HEK293 (cell line): ENCODE data around the gene ZNF311.

ENCODE experiments used
- ZBTB7A ChIP-seq: fragments of 450-650 bp; formaldehyde crosslinking; IDR thresholded peaks from 2 replicates; pipeline ENCODE4 v1.5.1; 2016; ENCODE audit warnings: low read depth, missing biosample characterization, missing genetic modification characterization
- ZNF394 ChIP-seq: fragments of 450-650 bp; formaldehyde crosslinking; IDR thresholded peaks from 2 replicates; pipeline ENCODE4 v1.5.1; 2016; ENCODE audit warnings: missing biosample characterization, missing genetic modification characterization, mild to moderate bottlenecking, moderate library complexity, borderline replicate concordance
- TF ChIP-seq, protein P1 (sequence below): fragments of 450-650 bp; formaldehyde crosslinking; IDR thresholded peaks from 2 replicates; pipeline ENCODE4 v1.5.1; 2016; ENCODE audit warnings: missing biosample characterization, missing genetic modification characterization
- TF ChIP-seq, protein P2 (sequence below): fragments of 450-650 bp; formaldehyde crosslinking; IDR thresholded peaks from 2 replicates; pipeline ENCODE4 v1.5.1; 2016; ENCODE audit warnings: missing biosample characterization, missing genetic modification characterization, low read depth
- TF ChIP-seq, protein P3 (sequence below): fragments of 450-650 bp; formaldehyde crosslinking; IDR thresholded peaks from 2 replicates; pipeline ENCODE4 v1.5.1; 2016; ENCODE audit warnings: missing biosample characterization, missing genetic modification characterization
- TF ChIP-seq, protein P4 (sequence below): fragments of 450-650 bp; formaldehyde crosslinking; IDR thresholded peaks from 2 replicates; pipeline ENCODE4 v1.5.1; 2016; ENCODE audit warnings: missing biosample characterization, missing genetic modification characterization
- TF ChIP-seq, protein P5 (sequence below): fragments of 450-650 bp; formaldehyde crosslinking; IDR thresholded peaks from 2 replicates; pipeline ENCODE4 v1.5.1; 2016; ENCODE audit warnings: missing biosample characterization, missing genetic modification characterization

DNA sequence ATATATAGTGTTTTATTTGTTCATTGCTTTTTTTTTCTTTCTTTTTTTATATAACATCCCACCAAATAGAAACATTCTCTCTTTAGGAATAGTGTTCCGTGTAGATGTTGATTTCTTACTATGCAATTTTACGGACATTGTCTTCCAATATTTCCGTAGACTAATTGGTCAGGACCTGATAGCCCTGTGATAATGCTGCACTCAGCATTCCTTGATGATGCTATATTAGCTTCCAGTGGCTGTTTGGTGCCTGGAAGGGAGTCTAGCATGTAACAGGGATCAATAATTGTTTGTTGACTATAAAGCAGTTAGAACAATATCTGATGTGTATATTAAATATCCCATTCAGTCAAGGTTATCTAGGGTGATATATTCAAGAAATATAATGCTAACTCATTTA is 46.6 kb upstream of the ZNF311 start:
- TF ChIP-seq ZBTB7A (tag by site-specific recombination) (no peak), ZNF394 (tag by site-specific recombination) (no peak)
- TF ChIP-seq, protein P1, sequence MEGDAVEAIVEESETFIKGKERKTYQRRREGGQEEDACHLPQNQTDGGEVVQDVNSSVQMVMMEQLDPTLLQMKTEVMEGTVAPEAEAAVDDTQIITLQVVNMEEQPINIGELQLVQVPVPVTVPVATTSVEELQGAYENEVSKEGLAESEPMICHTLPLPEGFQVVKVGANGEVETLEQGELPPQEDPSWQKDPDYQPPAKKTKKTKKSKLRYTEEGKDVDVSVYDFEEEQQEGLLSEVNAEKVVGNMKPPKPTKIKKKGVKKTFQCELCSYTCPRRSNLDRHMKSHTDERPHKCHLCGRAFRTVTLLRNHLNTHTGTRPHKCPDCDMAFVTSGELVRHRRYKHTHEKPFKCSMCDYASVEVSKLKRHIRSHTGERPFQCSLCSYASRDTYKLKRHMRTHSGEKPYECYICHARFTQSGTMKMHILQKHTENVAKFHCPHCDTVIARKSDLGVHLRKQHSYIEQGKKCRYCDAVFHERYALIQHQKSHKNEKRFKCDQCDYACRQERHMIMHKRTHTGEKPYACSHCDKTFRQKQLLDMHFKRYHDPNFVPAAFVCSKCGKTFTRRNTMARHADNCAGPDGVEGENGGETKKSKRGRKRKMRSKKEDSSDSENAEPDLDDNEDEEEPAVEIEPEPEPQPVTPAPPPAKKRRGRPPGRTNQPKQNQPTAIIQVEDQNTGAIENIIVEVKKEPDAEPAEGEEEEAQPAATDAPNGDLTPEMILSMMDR (tag by site-specific recombination): no peak
- TF ChIP-seq, protein P2, sequence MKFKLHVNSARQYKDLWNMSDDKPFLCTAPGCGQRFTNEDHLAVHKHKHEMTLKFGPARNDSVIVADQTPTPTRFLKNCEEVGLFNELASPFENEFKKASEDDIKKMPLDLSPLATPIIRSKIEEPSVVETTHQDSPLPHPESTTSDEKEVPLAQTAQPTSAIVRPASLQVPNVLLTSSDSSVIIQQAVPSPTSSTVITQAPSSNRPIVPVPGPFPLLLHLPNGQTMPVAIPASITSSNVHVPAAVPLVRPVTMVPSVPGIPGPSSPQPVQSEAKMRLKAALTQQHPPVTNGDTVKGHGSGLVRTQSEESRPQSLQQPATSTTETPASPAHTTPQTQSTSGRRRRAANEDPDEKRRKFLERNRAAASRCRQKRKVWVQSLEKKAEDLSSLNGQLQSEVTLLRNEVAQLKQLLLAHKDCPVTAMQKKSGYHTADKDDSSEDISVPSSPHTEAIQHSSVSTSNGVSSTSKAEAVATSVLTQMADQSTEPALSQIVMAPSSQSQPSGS: no peak
- TF ChIP-seq, protein P3, sequence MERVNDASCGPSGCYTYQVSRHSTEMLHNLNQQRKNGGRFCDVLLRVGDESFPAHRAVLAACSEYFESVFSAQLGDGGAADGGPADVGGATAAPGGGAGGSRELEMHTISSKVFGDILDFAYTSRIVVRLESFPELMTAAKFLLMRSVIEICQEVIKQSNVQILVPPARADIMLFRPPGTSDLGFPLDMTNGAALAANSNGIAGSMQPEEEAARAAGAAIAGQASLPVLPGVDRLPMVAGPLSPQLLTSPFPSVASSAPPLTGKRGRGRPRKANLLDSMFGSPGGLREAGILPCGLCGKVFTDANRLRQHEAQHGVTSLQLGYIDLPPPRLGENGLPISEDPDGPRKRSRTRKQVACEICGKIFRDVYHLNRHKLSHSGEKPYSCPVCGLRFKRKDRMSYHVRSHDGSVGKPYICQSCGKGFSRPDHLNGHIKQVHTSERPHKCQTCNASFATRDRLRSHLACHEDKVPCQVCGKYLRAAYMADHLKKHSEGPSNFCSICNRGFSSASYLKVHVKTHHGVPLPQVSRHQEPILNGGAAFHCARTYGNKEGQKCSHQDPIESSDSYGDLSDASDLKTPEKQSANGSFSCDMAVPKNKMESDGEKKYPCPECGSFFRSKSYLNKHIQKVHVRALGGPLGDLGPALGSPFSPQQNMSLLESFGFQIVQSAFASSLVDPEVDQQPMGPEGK (tag by site-specific recombination): no peak
- TF ChIP-seq, protein P4, sequence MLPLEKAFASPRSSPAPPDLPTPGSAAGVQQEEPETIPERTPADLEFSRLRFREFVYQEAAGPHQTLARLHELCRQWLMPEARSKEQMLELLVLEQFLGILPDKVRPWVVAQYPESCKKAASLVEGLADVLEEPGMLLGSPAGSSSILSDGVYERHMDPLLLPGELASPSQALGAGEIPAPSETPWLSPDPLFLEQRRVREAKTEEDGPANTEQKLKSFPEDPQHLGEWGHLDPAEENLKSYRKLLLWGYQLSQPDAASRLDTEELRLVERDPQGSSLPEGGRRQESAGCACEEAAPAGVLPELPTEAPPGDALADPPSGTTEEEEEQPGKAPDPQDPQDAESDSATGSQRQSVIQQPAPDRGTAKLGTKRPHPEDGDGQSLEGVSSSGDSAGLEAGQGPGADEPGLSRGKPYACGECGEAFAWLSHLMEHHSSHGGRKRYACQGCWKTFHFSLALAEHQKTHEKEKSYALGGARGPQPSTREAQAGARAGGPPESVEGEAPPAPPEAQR (tag by site-specific recombination): no peak
- TF ChIP-seq, protein P5, sequence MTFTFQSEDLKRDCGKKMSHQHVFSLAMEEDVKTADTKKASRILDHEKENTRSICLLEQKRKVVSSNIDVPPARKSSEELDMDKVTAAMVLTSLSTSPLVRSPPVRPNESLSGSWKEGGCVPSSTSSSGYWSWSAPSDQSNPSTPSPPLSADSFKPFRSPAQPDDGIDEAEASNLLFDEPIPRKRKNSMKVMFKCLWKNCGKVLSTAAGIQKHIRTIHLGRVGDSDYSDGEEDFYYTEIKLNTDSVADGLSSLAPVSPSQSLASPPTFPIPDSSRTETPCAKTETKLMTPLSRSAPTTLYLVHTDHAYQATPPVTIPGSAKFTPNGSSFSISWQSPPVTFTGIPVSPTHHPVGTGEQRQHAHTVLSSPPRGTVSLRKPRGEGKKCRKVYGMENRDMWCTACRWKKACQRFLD (tag by site-specific recombination): no peak
